Astrocyte (in vitro differentiated cells and primary cell): ENCODE measurements around the gene RPL7L1.

Experiments used
- EZH2 ChIP-seq: IDR thresholded peaks from 2 replicates; pipeline ENCODE4 v1.6.1; 2012; ENCODE audit warnings: mild to moderate bottlenecking, low read length, inconsistent platforms; ENCODE audit not compliant: insufficient read depth
- TF ChIP-seq, protein P1 (sequence below): IDR thresholded peaks from 2 replicates; pipeline ENCODE4 v1.5.1; 2011; ENCODE audit warnings: low read depth, mild to moderate bottlenecking, inconsistent platforms, low read length, moderate library complexity; ENCODE audit not compliant: insufficient read depth

GRCh38 chr6:42935322-42935721 lies 55.9 kb downstream of the RPL7L1 start:
- no peak for TF ChIP-seq EZH2
- TF ChIP-seq, protein P1, sequence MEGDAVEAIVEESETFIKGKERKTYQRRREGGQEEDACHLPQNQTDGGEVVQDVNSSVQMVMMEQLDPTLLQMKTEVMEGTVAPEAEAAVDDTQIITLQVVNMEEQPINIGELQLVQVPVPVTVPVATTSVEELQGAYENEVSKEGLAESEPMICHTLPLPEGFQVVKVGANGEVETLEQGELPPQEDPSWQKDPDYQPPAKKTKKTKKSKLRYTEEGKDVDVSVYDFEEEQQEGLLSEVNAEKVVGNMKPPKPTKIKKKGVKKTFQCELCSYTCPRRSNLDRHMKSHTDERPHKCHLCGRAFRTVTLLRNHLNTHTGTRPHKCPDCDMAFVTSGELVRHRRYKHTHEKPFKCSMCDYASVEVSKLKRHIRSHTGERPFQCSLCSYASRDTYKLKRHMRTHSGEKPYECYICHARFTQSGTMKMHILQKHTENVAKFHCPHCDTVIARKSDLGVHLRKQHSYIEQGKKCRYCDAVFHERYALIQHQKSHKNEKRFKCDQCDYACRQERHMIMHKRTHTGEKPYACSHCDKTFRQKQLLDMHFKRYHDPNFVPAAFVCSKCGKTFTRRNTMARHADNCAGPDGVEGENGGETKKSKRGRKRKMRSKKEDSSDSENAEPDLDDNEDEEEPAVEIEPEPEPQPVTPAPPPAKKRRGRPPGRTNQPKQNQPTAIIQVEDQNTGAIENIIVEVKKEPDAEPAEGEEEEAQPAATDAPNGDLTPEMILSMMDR: no peak
